GM19452 (cell line): Measurements from ENCODE around the gene PRXL2C.
"Not testable (repeated sequence)": the region's sequence is repeated elsewhere in the genome, so short reads cannot be mapped to it uniquely, and the experiment has no call there.

Source experiments
- ATAC-seq: cut with Tn5 transposase; IDR thresholded peaks from one replicate; pipeline ENCODE4 v1.9.1; 2021; ENCODE audit not compliant: unreplicated experiment

Gene PRXL2C

GRCh38 chr9:96655198-96655851 lies at the start of gene PRXL2C:
TSS of gene PRXL2C (minus strand) at chr9:96655317. CDS start at chr9:96655281, 36 bp downstream.
- peak; percentile 70 for ATAC-seq

GRCh38 chr9:96700721-96701375 lies 45.7 kb upstream of the PRXL2C start:
- not testable (repeated sequence) for ATAC-seq

GRCh38 chr9:96691326-96691725 lies 36.2 kb upstream of the PRXL2C start:
- ATAC-seq: no peak

GRCh38 chr9:96688745-96689464 lies 33.8 kb upstream of the PRXL2C start:
- no peak for ATAC-seq

- no peak for ATAC-seq
These were observed 33.1 kb upstream of the PRXL2C start for GRCh38 chr9:96688187-96688586.

- no peak for ATAC-seq
These were observed 31.7 kb upstream of the PRXL2C start for GRCh38 chr9:96686638-96687335.

GRCh38 chr9:96680812-96681499 lies 25.8 kb upstream of the PRXL2C start:
- ATAC-seq: no peak

GRCh38 chr9:96674906-96675538 lies 19.9 kb upstream of the PRXL2C start:
- ATAC-seq: no peak

- ATAC-seq: not testable (repeated sequence)
These were observed 18.7 kb upstream of the PRXL2C start for GRCh38 chr9:96673786-96674185.

GRCh38 chr9:96668868-96669534 lies 13.9 kb upstream of the PRXL2C start:
- no peak for ATAC-seq

- no peak for ATAC-seq
These were observed 12.2 kb upstream of the PRXL2C start for GRCh38 chr9:96667363-96667728.

GRCh38 chr9:96666653-96667362 lies 11.7 kb upstream of the PRXL2C start:
- peak; percentile 78 for ATAC-seq

- no peak for ATAC-seq
These were observed 10.7 kb upstream of the PRXL2C start for GRCh38 chr9:96665789-96666188.

GRCh38 chr9:96663506-96664120 lies 8.5 kb upstream of the PRXL2C start:
- ATAC-seq: no peak

- no peak for ATAC-seq
These were observed 6.6 kb upstream of the PRXL2C start for GRCh38 chr9:96661711-96662110.

GRCh38 chr9:96660692-96661248 lies 5.7 kb upstream of the PRXL2C start:
- ATAC-seq: no peak

GRCh38 chr9:96654450-96655197 lies 493 bp downstream of the PRXL2C start:
- peak; percentile 51 for ATAC-seq

GRCh38 chr9:96651626-96652025 lies 3.5 kb downstream of the PRXL2C start:
- no peak for ATAC-seq
